Measurements from ENCODE around the gene GCAT.

DNA sequence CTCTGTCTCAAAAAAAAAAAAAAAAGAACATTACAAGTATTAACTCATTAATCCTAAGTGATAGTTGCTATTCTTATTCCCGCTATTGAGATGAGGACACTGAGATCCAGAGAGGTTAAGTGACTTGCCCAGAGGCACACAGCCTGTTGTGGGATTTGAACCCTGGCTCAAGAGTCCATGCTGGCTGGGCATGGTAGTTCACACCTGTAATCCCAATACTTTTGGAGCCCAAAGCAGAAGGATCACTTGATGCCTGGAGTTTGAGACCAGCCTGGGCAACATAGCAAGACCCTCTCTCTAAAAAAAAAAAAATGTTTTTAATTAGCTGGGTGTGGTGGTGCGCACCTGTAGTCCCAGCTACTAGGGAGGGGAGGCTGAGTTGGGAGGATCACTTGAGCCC is 4.1 kb downstream of the GCAT start:
- TF ChIP-seq, protein P1, sequence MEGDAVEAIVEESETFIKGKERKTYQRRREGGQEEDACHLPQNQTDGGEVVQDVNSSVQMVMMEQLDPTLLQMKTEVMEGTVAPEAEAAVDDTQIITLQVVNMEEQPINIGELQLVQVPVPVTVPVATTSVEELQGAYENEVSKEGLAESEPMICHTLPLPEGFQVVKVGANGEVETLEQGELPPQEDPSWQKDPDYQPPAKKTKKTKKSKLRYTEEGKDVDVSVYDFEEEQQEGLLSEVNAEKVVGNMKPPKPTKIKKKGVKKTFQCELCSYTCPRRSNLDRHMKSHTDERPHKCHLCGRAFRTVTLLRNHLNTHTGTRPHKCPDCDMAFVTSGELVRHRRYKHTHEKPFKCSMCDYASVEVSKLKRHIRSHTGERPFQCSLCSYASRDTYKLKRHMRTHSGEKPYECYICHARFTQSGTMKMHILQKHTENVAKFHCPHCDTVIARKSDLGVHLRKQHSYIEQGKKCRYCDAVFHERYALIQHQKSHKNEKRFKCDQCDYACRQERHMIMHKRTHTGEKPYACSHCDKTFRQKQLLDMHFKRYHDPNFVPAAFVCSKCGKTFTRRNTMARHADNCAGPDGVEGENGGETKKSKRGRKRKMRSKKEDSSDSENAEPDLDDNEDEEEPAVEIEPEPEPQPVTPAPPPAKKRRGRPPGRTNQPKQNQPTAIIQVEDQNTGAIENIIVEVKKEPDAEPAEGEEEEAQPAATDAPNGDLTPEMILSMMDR (IDR thresholded peaks at IDR 0.05), result no peak
- no peak for TF ChIP-seq POLR2A (IDR thresholded peaks at IDR 0.05)

All from vagina (tissue), 2 donors.